Activated CD8-positive, alpha-beta memory T cell treated with anti-CD3 and anti-CD28 coated beads for 36 hours (primary cell): Measurements from ENCODE around the gene SUFU. TPM values are rescaled to one million over a fixed set of nuclear protein-coding genes. Genes with fewer than 3 reads are reported as not detected.

Experiments used
- CTCF ChIA-PET: fragments of 350-600 bp; sonication (Branson Sonifier 250); formaldehyde crosslinking; loops from one replicate; lab custom pipeline; 2021; ENCODE audit warnings: antibody characterized with exemption; lab: Charles Lee
- POLR2A ChIA-PET: fragments of 350-600 bp; sonication (Branson Sonifier 250); formaldehyde crosslinking; loops from one replicate; lab custom pipeline; 2021; ENCODE audit warnings: antibody characterized with exemption; lab: Charles Lee
- total RNA-seq, 2 experiments: library from RNA; stranded (reverse); gene quantifications; one replicate each; pipeline ENCODE4 v1.2.3, GENCODE V29; 2021

SUFU gene
- total RNA-seq, 2 experiments from 2014 or later: 6.8 to 7.4 TPM

DNA sequence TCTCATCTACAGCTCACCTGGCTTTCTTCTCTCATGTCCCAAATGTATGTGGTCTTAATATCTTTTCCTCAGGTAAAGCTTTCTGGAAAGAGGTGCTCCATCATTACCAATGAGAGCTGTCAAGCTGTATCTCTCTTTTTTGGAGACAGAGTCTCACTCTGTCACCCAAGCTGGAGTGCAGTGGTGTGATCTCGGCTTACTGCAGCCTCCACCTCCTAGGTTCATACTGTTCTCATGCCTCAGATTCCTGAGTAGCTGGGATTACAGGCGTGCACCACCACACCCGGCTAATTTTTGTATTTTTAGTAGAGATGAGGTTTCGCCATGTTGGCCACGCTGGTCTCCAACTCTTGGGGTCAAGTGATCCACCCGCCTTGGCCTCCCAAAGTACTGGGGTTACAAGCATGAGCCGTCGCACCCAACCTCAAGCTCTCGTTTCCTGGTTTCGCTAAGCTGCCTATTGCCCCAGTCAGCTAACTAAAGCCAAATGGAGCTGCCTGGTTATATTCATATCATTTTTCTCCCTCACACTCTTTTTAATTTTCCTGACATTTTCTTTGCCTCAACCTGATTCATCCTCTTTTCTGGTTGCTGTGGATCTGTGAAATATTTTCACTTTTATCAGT is 60.5 kb downstream of the SUFU start:
- ChIA-PET CTCF (interaction anchor here (1.3 to 1.6 kb wide), 2 partner anchors 11 to 19 kb away, joined by 3 to 5 read pairs; no protein-coding TSS in a partner anchor), POLR2A (no interaction called here)

DNA sequence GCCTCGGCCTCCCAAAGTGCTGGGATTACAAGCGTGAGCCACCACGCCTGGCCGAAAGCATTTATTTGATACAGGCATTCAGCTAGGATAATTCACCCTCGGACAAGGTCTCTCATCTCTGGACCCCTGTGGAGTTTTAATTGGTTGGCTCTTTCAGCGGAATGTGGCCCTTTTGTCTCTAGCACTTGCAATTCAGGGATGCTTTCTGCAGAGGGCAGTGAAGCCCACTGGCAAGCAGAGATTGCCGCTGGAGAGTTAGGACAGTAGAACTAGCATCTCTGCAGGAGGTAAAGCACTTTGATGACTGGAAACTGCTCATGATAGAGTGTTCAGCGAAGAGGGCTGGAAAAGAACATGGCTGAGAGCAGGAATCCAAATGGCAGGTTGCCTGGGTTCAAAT is 62.0 kb downstream of the SUFU start:
- ChIA-PET CTCF (no interaction called here), POLR2A (no interaction called here)

DNA sequence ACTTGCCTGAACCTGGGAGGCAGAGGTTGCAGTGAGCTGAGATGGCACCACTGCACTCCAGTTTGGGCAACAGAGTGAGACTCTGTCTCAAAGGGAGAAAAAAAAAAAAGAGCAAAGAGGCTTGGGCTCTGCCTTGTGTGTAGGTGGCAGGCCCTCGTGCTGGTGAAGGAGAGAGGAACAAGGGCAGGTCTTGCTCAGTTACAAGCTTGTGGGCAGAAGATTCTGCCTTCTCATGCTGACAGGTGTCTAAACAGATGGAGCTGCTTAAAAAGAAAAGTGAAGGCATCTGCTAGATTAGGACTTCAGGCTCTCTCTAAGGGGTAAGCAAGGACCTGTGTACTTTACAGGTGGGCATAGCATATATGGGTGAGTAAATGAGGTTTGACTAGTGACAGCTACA is 75.0 kb downstream of the SUFU start:
- ChIA-PET CTCF (interaction anchor here (0.7 to 0.8 kb wide), 2 partner anchors 31 to 75 kb away, joined by 3 read pairs; partner anchors contain the start of gene SUFU), POLR2A (no interaction called here)

DNA sequence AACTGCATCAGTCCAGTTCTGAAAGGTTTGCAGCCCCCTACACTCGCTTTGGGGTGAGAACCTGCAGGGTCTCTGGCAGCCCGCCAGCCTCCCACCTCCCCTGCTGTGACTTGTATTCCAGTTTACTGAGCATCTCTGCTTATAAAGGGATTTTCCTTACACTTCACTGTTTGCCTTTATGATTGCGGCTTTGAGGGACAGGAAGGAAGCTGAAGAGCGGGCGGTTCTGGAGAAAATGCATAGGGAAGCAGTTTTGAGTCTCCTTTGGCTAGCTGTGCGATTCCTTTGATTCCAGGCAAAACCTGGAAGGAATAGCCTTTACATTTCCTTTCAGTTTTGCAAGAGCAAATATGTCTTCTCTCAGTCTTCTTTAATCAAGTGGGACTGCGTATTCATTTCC is 75.6 kb downstream of the SUFU start:
- POLR2A ChIA-PET: no interaction called here
- CTCF ChIA-PET: interaction anchor here (0.8 kb wide), 1 partner anchor 32 kb away, joined by 3 read pairs; no protein-coding TSS in a partner anchor

DNA sequence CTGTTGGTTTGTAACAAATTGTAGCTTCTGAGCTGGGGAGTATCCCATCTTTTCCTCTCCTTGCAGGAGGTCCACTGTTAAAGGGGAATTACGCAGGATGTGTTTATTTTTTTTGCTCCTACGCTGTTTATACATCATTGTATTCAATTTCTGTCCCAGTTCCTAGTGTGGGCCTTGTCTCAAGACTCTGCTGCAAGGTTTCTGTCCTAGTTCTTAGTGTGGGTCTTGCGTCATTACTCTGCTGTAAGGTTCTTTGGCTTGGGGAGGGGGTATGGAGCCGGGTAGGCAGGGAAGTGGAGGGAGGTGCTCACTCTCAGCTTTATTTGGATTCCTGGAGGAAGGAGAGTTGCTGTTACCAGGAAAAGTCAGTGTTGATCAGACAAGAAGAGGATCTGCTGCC is 76.5 kb downstream of the SUFU start:
- CTCF ChIA-PET: no interaction called here
- POLR2A ChIA-PET: no interaction called here

DNA sequence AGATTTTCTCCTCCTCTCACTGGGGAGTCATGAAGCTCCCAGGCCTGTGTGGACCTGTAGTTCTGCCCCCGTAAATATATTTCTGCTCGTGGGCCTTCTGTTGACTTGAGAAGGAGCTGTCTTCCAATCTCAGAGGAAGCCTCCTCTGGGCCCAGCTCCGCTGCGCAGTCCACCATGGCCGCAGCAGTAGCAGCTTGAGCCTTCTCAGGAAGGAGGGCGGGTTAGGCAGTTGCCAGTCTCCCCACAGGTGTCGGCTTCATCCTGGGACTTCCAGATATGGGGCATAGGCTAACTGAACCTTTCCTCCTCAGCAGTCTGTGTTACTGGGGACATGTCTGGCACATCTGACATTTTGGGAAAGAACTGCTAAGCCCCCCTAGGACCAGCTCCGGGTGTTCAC is 77.6 kb downstream of the SUFU start:
- ChIA-PET CTCF (interaction anchor here (0.7 to 1.1 kb wide), 2 partner anchors 26 to 393 kb away, joined by 4 to 6 read pairs; no protein-coding TSS in a partner anchor), POLR2A (interaction anchor here (0.5 kb wide), 1 partner anchor 80 kb away, joined by 3 read pairs; no protein-coding TSS in a partner anchor)

DNA sequence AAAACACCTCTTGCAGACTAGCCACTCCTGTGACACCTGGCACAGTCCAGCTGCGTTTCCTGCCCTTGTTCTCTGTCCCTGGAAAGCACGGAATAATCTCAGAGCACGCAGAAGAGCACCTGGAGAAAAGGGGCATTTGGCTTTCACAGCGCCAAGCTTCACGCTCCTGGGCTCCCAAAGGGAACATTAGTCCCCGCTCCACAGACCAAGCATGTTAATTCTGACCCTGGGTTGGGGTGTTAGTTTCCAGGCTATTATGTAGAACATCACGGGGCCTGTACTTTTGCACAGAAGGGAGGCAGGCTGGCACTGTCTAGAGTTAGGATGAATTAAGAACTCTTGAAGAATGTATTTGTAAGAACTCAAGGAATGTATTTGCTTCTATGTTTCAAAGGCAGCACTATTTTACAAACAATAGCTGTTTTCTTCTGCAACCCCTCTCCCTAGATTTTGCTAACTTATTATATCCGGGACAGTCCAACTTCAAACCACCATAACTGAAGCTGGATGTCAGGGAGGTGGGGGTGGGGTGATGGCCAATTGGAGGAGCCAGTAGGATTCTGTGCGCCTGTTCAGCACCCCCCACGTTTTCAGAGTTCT is 78.3 kb downstream of the SUFU start:
- CTCF ChIA-PET: interaction anchor here (0.7 to 2.7 kb wide), 5 partner anchors 13 to 81 kb away, joined by 4 to 34 read pairs (median 7); partner anchors contain the start of genes ACTR1A and SUFU
- POLR2A ChIA-PET: interaction anchor here (0.5 kb wide), 1 partner anchor 81 kb away, joined by 3 read pairs; no protein-coding TSS in a partner anchor

DNA sequence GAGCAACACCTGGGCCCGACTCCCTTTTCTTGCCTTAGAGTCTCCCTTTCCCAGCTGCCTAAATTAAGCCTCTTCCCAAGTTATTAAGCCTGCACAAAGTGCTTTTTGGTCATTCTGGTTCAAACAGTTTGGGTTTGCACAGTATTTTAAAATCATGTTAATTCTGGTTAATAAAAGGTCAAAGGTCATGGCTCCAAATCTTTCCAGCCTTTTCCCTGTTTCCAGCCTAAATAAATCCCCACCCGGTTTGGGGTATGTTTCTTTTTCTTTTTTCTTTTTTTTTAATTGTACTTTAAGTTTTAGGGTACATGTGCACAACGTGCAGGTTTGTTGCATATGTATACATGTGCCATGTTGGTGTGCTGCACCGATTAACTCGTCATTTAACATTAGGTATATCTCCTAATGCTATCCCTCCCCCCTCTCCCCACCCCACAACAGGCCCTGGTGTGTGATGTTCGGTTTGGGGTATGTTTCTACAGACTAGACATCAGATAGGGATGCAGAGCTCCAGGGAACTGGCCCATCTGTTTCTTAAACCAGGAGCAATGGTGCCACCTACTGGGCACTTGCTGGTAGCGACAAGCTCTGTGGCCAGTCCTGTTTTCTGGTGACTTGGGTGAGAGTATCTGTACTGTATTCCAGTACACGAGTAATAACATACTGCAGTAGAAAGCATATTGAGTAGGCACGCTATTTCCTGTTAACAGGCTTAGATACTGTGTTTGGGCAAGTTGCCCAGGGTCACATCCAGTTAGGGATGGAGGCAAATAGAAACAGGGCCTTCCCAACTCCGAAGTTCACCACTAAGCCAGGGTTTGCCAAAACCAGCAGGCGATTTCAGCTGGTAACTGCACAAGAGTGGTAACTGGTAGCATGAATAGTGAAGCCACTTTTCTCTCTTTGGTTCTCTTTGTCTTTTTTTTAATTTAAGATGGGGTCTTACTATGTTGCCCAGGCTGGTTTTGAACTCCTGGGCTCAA is 80.0 kb downstream of the SUFU start:
- POLR2A ChIA-PET: interaction anchor here (0.7 kb wide), 1 partner anchor 80 kb away, joined by 3 read pairs; the partner anchor contains the start of gene SUFU
- CTCF ChIA-PET: interaction anchor here (0.6 to 2.7 kb wide), 28 partner anchors 9 to 414 kb away, joined by 3 to 34 read pairs (median 4); partner anchors contain the start of genes ACTR1A, CYP17A1 and SUFU

DNA sequence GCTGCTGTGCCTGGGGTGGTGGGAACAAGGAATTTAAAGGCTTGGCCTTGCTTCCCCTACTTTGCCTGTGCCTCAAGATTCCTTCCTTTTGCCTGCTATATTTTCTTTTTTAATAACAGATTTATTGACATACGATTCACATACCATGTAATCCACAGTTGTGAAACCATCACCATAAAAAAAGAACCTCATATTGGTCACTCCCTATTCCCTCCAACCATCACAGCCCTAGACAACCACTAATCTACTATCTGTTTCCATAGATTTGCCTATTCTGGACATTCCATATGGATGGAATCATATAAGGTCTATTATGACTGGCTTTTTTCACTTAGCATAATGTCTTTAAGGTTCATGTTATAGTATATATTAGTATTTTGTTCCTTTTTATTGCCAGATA is 81.3 kb downstream of the SUFU start:
- ChIA-PET CTCF (interaction anchor here (0.6 to 1.6 kb wide), 3 partner anchors 84 to 977 kb away, joined by 4 to 13 read pairs (median 4); no protein-coding TSS in a partner anchor), POLR2A (no interaction called here)

DNA sequence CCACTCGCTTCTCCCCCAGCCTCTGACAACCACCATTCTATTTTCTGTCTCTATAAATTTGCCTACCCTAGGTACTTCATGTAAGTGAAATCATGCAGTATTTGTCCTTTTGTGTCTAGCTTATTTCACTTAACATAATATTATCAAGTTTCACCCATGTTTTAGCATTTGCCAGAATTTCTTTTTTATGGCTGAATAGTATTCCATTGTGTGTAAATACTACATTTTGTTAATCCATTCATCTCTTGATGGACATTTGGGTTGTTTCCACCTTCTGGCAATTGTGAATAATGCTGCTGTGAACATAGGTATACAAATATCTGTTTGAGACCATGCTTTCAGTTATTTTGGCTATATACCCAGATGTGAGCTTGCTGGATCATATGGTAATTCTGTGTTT is 83.1 kb downstream of the SUFU start:
- ChIA-PET POLR2A (no interaction called here), CTCF (interaction anchor here (1.2 kb wide), 1 partner anchor 9 kb away, joined by 3 read pairs; no protein-coding TSS in a partner anchor)

DNA sequence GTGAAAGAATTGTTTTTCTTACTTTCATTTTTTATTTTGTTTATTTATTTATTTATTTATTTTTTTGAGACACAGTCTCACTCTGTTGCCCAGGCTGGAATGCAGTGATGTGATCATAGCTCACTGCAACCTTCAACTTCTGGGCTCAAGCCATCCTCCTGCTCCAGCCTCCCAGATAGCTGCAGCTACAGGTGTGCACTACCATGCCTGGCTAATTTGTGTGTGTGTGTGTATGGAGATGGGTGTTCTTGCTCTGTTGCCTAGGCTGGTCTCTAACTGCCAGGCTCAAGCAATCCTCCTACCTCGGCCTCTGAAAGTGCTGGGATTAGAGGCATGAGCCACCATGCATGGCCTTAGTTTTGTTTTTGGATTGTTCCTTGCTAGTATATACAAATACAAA is 85.1 kb downstream of the SUFU start:
- CTCF ChIA-PET: no interaction called here
- POLR2A ChIA-PET: no interaction called here

DNA sequence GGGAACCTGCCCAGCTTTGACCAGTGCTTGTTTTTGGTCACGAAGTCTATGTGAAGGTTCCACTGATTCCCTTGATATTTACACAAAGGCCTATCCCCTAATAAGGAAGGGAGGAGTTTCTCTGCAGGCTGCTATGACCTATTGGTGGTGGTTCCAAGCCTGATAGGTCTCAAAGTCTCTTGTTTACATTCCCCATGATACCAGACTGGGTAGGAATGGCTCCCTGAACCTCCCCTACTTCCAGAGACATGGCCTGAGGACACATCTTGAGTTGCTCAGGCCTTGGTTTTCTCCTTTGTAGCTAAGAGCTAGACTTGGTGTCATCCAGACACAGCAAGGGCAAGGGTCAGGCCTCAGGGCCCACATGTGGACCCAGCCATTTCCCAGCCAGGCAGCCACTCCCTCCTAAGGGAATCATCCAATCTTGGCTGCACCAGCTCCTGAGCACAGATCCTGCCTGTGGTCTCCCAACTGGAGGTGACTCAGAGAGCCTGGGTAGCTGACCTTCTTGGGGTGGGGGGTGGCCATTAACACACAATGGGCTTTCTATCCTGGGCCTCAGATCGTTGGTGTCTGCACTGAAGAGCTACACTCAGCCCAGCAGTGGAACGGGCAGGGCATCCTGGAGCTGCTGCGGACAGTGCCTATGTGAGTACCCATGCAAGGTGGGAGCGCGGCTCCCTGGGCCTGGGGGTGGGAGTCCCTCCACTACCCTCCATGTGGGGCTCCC is 89.5 kb downstream of the SUFU start:
- ChIA-PET CTCF (no interaction called here), POLR2A (no interaction called here)

DNA sequence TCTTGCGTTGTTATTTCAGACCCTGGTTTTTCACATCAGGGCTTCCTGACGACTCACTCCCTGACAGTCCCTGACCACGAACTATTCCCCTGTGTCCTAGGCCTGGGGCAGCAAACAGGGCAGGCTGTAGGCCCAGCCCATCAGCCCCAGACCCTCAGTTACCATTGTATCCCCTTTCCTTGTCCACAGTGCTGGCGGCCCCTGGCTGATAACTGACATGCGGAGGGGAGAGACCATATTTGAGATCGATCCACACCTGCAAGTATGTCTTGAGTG is 90.0 kb downstream of the SUFU start:
- ChIA-PET CTCF (no interaction called here), POLR2A (no interaction called here)

DNA sequence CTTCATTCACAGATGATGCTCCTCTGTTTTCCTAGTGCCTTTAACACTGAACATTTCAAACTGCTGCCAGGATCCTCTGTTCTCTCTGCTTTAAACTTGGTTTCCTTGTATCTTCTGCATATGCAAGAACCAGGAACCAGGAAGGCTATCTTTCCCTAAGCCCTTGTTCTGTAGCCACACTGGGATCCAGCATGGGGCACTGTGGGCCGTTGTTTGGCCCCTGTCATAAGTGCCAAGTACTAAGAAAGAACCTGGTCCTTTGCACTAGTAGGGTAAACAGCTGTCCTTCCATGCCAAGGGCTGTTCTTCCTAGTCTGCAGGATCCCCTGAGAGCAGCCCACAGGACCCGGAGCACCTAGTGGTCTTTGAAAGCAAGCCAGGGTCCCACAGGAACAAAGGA is 91.5 kb downstream of the SUFU start:
- ChIA-PET POLR2A (no interaction called here), CTCF (interaction anchor here (0.6 to 1.8 kb wide), 4 partner anchors 8 to 120 kb away, joined by 3 to 7 read pairs (median 6); partner anchors contain the start of gene SUFU)

DNA sequence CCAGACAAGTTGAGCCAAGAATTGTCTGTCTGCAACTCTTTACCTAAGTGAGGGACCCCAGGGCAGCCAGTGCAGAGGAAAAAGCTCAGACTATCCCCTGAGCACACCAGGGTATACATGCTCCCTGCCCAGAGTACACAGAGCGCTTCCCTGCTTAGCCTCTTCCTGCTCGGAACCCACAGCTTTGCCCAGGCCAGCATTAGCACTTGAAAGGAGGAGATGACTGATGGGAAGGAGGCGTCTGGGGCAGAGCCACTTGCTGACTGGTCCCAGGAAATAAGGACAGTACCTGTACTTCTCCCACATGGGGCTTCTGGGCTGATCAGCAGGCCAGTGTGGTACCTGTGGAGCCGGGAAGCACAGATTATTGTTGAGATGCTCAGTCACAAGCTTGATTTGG is 92.1 kb downstream of the SUFU start:
- ChIA-PET CTCF (interaction anchor here (0.6 to 1.8 kb wide), 5 partner anchors 9 to 426 kb away, joined by 3 to 7 read pairs (median 4); partner anchors contain the start of gene SUFU), POLR2A (no interaction called here)

DNA sequence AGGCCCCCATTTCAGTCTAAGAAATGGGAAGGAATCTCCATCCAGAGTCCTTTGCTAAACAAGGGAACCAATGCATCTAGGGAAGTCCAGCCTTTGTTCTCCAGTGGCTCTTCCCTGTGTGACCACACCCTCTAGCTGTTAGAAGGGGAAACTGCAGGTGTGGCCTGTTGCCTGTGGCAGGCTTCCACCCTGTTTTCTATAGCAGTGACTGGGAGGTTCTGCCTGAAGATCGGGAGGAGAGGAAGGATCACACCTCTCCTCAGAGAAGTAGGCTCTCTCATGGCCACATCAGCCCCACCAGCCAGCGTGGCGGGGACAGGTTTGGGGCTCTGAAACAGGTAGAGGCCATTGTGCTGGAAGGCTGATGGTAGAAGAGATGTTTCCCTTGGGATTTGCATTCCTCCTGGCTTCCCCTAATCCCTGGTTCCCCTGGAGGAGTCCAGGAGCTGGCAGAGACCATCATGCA is 92.8 kb downstream of the SUFU start:
- ChIA-PET CTCF (interaction anchor here (0.6 to 1.8 kb wide), 6 partner anchors 9 to 427 kb away, joined by 3 to 7 read pairs (median 4); partner anchors contain the start of gene SUFU), POLR2A (no interaction called here)

DNA sequence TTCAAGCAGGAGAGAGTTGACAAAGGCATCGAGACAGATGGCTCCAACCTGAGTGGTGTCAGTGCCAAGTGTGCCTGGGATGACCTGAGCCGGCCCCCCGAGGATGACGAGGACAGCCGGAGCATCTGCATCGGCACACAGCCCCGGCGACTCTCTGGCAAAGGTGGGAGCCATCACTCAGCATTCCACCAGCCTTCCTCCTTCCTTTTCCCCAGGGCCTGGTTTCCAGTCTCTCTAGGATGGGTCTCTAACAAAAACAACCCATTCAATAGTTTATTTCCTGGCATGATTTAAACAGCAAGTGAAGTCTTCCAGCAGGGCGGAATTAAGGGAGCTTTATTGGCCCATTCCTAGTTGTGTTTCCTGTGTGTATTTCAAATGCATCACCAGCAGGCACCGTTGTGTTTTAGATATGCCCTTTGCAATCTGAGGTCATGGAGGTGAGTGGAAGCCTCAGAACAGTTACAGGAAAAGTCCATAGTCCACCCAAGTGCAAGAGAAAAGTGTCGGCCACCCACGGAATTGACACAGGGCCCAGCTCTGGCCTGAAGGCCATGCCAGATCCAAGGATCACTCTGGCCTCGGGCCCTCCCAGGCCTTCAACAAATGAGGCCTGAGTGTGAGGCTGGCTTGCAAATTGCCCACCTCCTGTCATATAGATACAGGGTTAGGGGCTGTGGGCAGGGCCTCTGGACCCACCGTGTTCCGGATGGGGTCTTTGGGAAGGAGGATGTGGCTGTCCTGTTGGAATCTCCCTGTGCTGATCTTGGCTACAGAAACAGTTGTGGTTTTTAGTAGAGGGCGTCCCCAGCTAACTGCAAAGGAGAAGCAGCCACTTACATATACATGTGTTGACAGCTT is 93.6 kb downstream of the SUFU start:
- CTCF ChIA-PET: interaction anchor here (0.6 to 1.8 kb wide), 4 partner anchors 14 to 428 kb away, joined by 3 to 7 read pairs (median 4); partner anchors contain the start of gene SUFU
- POLR2A ChIA-PET: no interaction called here
